Esophagus muscularis mucosa (tissue), 3 donors: ENCODE data around the gene SERINC5.

Experiments used
- POLR2A ChIP-seq: fragments of 450-650 bp; IDR thresholded peaks from one replicate; pipeline ENCODE4 v1.6.1; 2017; ENCODE audit warnings: antibody characterized with exemption, moderate library complexity, mild to moderate bottlenecking, low read depth
- POLR2AphosphoS5 ChIP-seq, 2 donors: sonication (generic); formaldehyde crosslinking; IDR thresholded peaks; one replicate each; pipeline ENCODE4 v1.6.1; 2017; ENCODE audit warnings: antibody characterized with exemption in 2 of 2
- TF ChIP-seq, protein P1 (sequence below), 3 experiments: fragments of 200-600 bp in 2 of 3; fragments of 450-650 bp in 1 of 3; sonication (generic) in 2 of 3; IDR thresholded peaks; one replicate each; pipeline ENCODE4 v1.5.1; 2017 to 2019; ENCODE audit warnings: antibody characterized with exemption in 3 of 3, mild to moderate bottlenecking in 2 of 3, moderate library complexity in 1 of 3

DNA sequence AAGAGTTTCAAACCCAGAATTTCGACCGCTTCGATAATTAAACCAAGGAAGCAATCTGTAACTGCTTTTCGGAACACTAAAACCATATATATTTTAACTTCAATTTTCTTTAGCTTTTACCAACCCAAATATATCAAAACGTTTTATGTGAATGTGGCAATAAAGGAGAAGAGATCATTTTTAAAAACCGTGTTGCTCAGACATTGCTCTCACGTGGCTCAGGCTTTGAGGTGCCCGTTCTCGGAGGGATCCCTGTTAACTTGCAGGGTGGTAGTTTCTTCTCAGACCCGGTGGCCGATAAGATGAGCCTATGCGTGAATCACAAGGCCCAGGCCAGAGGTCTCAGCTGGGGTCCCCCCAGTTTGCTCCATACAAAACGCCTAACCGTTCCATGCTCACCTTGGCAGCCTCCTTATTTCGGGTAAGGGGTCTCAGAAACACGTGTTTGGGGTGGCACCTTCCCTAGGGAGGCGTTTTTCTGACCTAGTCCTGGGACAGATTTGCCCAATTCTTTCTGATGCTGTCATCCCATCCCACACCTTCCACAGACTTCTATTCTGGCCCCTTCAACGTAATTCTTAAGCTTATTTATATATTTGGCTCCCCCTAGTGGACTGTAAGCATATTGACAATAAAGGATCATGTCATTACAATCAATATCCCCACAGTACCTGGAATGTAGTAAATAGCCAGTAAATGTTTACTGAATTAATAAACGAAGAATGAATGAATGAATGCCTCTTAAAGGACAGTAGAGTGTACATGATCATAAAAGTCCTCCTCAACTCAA is 172.6 kb downstream of the SERINC5 start:
- TF ChIP-seq, protein P1, sequence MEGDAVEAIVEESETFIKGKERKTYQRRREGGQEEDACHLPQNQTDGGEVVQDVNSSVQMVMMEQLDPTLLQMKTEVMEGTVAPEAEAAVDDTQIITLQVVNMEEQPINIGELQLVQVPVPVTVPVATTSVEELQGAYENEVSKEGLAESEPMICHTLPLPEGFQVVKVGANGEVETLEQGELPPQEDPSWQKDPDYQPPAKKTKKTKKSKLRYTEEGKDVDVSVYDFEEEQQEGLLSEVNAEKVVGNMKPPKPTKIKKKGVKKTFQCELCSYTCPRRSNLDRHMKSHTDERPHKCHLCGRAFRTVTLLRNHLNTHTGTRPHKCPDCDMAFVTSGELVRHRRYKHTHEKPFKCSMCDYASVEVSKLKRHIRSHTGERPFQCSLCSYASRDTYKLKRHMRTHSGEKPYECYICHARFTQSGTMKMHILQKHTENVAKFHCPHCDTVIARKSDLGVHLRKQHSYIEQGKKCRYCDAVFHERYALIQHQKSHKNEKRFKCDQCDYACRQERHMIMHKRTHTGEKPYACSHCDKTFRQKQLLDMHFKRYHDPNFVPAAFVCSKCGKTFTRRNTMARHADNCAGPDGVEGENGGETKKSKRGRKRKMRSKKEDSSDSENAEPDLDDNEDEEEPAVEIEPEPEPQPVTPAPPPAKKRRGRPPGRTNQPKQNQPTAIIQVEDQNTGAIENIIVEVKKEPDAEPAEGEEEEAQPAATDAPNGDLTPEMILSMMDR (IDR thresholded peaks at IDR 0.05), result peak; percentile 70 to 75 (median 70)
- TF ChIP-seq POLR2A (no peak), POLR2AphosphoS5 (IDR thresholded peaks at IDR 0.05) (no peak)
